ENCODE data around the gene UNC45A. TPM values are rescaled to one million over a fixed set of nuclear protein-coding genes. Genes with fewer than 3 reads are reported as not detected.

Gene UNC45A
- total and polyA plus RNA-seq, 2 of the 8 experiments (the other 6 are each of a cell fraction or from before 2014, with no cell fraction given): 74.1 to 84.2 TPM

DNA sequence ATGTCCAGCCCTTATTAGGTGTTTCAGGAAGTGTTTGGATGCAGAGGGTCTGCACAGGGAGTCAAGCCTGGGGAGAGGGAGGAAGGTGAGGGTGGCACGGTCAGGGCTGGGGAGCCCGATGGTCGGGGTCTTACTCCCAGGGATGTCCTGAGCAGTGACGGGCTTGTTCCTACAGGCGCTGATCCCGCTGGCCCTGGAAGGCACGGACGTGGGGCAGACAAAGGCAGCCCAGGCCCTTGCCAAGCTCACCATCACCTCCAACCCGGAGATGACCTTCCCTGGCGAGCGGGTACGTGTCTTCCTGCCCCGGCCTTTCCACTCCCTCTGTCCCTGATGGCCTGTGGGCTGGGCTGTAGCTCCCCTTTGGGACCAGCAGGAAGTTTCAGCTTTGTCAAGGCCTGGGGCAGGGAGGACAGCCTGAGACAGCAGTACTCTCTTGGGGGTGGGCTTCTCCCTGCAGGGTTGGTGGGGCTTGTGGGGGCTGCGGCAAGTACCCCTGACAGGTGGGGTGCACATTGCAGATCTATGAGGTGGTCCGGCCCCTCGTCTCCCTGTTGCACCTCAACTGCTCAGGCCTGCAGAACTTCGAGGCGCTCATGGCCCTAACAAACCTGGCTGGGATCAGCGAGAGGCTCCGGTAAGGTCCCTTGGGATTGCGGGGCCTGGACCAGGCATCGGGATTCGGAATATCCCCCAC lies 15.0 kb downstream of the UNC45A start (continued):
- TF ChIP-seq, protein P1, sequence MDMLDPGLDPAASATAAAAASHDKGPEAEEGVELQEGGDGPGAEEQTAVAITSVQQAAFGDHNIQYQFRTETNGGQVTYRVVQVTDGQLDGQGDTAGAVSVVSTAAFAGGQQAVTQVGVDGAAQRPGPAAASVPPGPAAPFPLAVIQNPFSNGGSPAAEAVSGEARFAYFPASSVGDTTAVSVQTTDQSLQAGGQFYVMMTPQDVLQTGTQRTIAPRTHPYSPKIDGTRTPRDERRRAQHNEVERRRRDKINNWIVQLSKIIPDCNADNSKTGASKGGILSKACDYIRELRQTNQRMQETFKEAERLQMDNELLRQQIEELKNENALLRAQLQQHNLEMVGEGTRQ (IDR thresholded peaks at IDR 0.05; ENCODE audit: low read length): no peak
- TF ChIP-seq, protein P2, sequence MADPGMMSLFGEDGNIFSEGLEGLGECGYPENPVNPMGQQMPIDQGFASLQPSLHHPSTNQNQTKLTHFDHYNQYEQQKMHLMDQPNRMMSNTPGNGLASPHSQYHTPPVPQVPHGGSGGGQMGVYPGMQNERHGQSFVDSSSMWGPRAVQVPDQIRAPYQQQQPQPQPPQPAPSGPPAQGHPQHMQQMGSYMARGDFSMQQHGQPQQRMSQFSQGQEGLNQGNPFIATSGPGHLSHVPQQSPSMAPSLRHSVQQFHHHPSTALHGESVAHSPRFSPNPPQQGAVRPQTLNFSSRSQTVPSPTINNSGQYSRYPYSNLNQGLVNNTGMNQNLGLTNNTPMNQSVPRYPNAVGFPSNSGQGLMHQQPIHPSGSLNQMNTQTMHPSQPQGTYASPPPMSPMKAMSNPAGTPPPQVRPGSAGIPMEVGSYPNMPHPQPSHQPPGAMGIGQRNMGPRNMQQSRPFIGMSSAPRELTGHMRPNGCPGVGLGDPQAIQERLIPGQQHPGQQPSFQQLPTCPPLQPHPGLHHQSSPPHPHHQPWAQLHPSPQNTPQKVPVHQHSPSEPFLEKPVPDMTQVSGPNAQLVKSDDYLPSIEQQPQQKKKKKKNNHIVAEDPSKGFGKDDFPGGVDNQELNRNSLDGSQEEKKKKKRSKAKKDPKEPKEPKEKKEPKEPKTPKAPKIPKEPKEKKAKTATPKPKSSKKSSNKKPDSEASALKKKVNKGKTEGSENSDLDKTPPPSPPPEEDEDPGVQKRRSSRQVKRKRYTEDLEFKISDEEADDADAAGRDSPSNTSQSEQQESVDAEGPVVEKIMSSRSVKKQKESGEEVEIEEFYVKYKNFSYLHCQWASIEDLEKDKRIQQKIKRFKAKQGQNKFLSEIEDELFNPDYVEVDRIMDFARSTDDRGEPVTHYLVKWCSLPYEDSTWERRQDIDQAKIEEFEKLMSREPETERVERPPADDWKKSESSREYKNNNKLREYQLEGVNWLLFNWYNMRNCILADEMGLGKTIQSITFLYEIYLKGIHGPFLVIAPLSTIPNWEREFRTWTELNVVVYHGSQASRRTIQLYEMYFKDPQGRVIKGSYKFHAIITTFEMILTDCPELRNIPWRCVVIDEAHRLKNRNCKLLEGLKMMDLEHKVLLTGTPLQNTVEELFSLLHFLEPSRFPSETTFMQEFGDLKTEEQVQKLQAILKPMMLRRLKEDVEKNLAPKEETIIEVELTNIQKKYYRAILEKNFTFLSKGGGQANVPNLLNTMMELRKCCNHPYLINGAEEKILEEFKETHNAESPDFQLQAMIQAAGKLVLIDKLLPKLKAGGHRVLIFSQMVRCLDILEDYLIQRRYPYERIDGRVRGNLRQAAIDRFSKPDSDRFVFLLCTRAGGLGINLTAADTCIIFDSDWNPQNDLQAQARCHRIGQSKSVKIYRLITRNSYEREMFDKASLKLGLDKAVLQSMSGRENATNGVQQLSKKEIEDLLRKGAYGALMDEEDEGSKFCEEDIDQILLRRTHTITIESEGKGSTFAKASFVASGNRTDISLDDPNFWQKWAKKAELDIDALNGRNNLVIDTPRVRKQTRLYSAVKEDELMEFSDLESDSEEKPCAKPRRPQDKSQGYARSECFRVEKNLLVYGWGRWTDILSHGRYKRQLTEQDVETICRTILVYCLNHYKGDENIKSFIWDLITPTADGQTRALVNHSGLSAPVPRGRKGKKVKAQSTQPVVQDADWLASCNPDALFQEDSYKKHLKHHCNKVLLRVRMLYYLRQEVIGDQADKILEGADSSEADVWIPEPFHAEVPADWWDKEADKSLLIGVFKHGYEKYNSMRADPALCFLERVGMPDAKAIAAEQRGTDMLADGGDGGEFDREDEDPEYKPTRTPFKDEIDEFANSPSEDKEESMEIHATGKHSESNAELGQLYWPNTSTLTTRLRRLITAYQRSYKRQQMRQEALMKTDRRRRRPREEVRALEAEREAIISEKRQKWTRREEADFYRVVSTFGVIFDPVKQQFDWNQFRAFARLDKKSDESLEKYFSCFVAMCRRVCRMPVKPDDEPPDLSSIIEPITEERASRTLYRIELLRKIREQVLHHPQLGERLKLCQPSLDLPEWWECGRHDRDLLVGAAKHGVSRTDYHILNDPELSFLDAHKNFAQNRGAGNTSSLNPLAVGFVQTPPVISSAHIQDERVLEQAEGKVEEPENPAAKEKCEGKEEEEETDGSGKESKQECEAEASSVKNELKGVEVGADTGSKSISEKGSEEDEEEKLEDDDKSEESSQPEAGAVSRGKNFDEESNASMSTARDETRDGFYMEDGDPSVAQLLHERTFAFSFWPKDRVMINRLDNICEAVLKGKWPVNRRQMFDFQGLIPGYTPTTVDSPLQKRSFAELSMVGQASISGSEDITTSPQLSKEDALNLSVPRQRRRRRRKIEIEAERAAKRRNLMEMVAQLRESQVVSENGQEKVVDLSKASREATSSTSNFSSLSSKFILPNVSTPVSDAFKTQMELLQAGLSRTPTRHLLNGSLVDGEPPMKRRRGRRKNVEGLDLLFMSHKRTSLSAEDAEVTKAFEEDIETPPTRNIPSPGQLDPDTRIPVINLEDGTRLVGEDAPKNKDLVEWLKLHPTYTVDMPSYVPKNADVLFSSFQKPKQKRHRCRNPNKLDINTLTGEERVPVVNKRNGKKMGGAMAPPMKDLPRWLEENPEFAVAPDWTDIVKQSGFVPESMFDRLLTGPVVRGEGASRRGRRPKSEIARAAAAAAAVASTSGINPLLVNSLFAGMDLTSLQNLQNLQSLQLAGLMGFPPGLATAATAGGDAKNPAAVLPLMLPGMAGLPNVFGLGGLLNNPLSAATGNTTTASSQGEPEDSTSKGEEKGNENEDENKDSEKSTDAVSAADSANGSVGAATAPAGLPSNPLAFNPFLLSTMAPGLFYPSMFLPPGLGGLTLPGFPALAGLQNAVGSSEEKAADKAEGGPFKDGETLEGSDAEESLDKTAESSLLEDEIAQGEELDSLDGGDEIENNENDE (IDR thresholded peaks at IDR 0.05; ENCODE audit: insufficient replicate concordance, low read length): no peak
- no peak for TF ChIP-seq SIX5 (IDR thresholded peaks at IDR 0.05; ENCODE audit: low read depth, low read length)
